Loucy (cell line): ENCODE measurements around the gene SERTAD1.

Source experiments
- H2AFZ ChIP-seq: fragments of 200-600 bp; sonication (generic); 2 replicates; pipeline ENCODE4 v1.6.0; 2016; ENCODE audit warnings: antibody characterized with exemption, mild to moderate bottlenecking, low read length, moderate library complexity
- H3F3A ChIP-seq: fragments of 200-600 bp; 2 replicates; pipeline ENCODE4 v1.6.0; 2016; ENCODE audit warnings: antibody characterized with exemption, low read depth, mild to moderate bottlenecking
- H3K27me3 ChIP-seq: fragments of 200-600 bp; sonication (generic); 2 replicates; pipeline ENCODE4 v1.6.1; 2014; ENCODE audit warnings: low read length, mild to moderate bottlenecking; ENCODE audit not compliant: insufficient read depth, poor library complexity, severe bottlenecking
- H3K36me3 ChIP-seq: fragments of 200-600 bp; sonication (generic); 2 replicates; pipeline ENCODE4 v1.6.1; 2016; ENCODE audit warnings: low read length; ENCODE audit not compliant: insufficient read depth
- H3K4me1 ChIP-seq: fragments of 200-600 bp; sonication (generic); 2 replicates; pipeline ENCODE4 v1.5.1; 2014; ENCODE audit warnings: low read length, mild to moderate bottlenecking; ENCODE audit not compliant: insufficient read depth, poor library complexity, severe bottlenecking
- H3K4me2 ChIP-seq: fragments of 200-600 bp; sonication (generic); 2 replicates; pipeline ENCODE4 v1.6.0; 2014; ENCODE audit warnings: antibody characterized with exemption, low read length, low read depth, mild to moderate bottlenecking; ENCODE audit not compliant: poor library complexity, severe bottlenecking
- H3K4me3 ChIP-seq: fragments of 200-600 bp; sonication (generic); 2 replicates; pipeline ENCODE4 v1.5.1; 2014; ENCODE audit warnings: low read length, mild to moderate bottlenecking, mixed read lengths; ENCODE audit not compliant: poor library complexity, severe bottlenecking
- H3K79me2 ChIP-seq: fragments of 200-600 bp; sonication (generic); 2 replicates; pipeline ENCODE4 v1.6.1; 2014; ENCODE audit warnings: low read length; ENCODE audit not compliant: insufficient read depth
- H3K9ac ChIP-seq: fragments of 200-600 bp; sonication (generic); 2 replicates; pipeline ENCODE4 v1.6.0; 2014; ENCODE audit warnings: mild to moderate bottlenecking, low read depth, low read length, moderate library complexity; ENCODE audit not compliant: poor library complexity, severe bottlenecking
- H3K9me2 ChIP-seq: fragments of 200-600 bp; sonication (generic); replicated peaks from 2 replicates; pipeline ENCODE4 v1.6.1; 2016; ENCODE audit warnings: low read depth, low read length, mixed read lengths
- H3K9me3 ChIP-seq: fragments of 200-600 bp; sonication (generic); 2 replicates; pipeline ENCODE4 v1.6.1; 2014; ENCODE audit warnings: mild to moderate bottlenecking, antibody characterized with exemption, low read length, low read depth; ENCODE audit not compliant: insufficient read depth
- H4K20me1 ChIP-seq: fragments of 200-600 bp; sonication (generic); 2 replicates; pipeline ENCODE4 v1.6.0; 2014; ENCODE audit warnings: antibody characterized with exemption, low read length, mild to moderate bottlenecking; ENCODE audit not compliant: insufficient read depth, poor library complexity, severe bottlenecking
- CTCF ChIP-seq: fragments of 200-600 bp; sonication (generic); conservative IDR thresholded peaks from 2 replicates; pipeline ENCODE4 v1.5.1; 2014; ENCODE audit warnings: mild to moderate bottlenecking, antibody characterized with exemption, low read length
- EZH2phosphoT487 ChIP-seq: fragments of 200-600 bp; IDR thresholded peaks from 2 replicates; pipeline ENCODE4 v1.6.1; 2018; ENCODE audit warnings: antibody characterized with exemption, mild to moderate bottlenecking, moderate library complexity, borderline replicate concordance

SERTAD1 gene

GRCh38 chr19:40378509-40378908, 47.3 kb downstream of the SERTAD1 start:
- H3K27me3 ChIP-seq: no peaks in the 10 kb centered on the region
- H3K79me2 ChIP-seq: no peaks in the 10 kb centered on the region
- H3K36me3 ChIP-seq: no peaks in the 10 kb centered on the region
- no peaks in the 10 kb centered on the region for H3F3A ChIP-seq
- no peak overlapping the region for H3K4me2 ChIP-seq
- TF ChIP-seq EZH2phosphoT487: no peak
- no peak for TF ChIP-seq CTCF
- H4K20me1 ChIP-seq: no peaks in the 10 kb centered on the region
- no peak overlapping the region for H3K4me3 ChIP-seq
- no peak overlapping the region for H3K9ac ChIP-seq
- no peaks in the 10 kb centered on the region for H3K9me3 ChIP-seq
- no peaks in the 10 kb centered on the region for H3K4me1 ChIP-seq
- no peaks in the 10 kb centered on the region for H3K9me2 ChIP-seq
- H2AFZ ChIP-seq: no peak overlapping the region

- H3F3A ChIP-seq: no peaks in the 10 kb centered on the region
- no peaks in the 10 kb centered on the region for H3K27me3 ChIP-seq
- no peaks in the 10 kb centered on the region for H3K36me3 ChIP-seq
- no peaks in the 10 kb centered on the region for H3K9me3 ChIP-seq
- no peaks in the 10 kb centered on the region for H4K20me1 ChIP-seq
- no peak overlapping the region for H3K4me2 ChIP-seq
- H3K9me2 ChIP-seq: no peaks in the 10 kb centered on the region
- H3K9ac ChIP-seq: no peak overlapping the region
- H3K4me1 ChIP-seq: no peaks in the 10 kb centered on the region
- no peak overlapping the region for H3K4me3 ChIP-seq
- no peaks in the 10 kb centered on the region for H3K79me2 ChIP-seq
- no peak overlapping the region for H2AFZ ChIP-seq
- TF ChIP-seq CTCF (no peak), EZH2phosphoT487 (no peak)
These were observed 47.9 kb downstream of the SERTAD1 start for GRCh38 chr19:40377876-40378385.

GRCh38 chr19:40376286-40376862, 49.4 kb downstream of the SERTAD1 start:
- no peaks in the 10 kb centered on the region for H3F3A ChIP-seq
- TF ChIP-seq CTCF (no peak), EZH2phosphoT487 (no peak)
- no peaks in the 10 kb centered on the region for H3K9me2 ChIP-seq
- H3K4me3 ChIP-seq: no peak overlapping the region
- H3K9me3 ChIP-seq: no peaks in the 10 kb centered on the region
- no peaks in the 10 kb centered on the region for H4K20me1 ChIP-seq
- no peaks in the 10 kb centered on the region for H3K4me1 ChIP-seq
- no peak overlapping the region for H3K9ac ChIP-seq
- no peak overlapping the region for H3K4me2 ChIP-seq
- H3K79me2 ChIP-seq: no peaks in the 10 kb centered on the region
- H3K36me3 ChIP-seq: no peaks in the 10 kb centered on the region
- H2AFZ ChIP-seq: no peak overlapping the region
- no peaks in the 10 kb centered on the region for H3K27me3 ChIP-seq
